GM19467 (cell line): ENCODE measurements around the gene USP25.

Experiments used
- ATAC-seq: cut with Tn5 transposase; IDR thresholded peaks from one replicate; pipeline ENCODE4 v1.9.1; 2021; ENCODE audit warnings: mild to moderate bottlenecking, moderate library complexity; ENCODE audit not compliant: unreplicated experiment

USP25 gene

DNA sequence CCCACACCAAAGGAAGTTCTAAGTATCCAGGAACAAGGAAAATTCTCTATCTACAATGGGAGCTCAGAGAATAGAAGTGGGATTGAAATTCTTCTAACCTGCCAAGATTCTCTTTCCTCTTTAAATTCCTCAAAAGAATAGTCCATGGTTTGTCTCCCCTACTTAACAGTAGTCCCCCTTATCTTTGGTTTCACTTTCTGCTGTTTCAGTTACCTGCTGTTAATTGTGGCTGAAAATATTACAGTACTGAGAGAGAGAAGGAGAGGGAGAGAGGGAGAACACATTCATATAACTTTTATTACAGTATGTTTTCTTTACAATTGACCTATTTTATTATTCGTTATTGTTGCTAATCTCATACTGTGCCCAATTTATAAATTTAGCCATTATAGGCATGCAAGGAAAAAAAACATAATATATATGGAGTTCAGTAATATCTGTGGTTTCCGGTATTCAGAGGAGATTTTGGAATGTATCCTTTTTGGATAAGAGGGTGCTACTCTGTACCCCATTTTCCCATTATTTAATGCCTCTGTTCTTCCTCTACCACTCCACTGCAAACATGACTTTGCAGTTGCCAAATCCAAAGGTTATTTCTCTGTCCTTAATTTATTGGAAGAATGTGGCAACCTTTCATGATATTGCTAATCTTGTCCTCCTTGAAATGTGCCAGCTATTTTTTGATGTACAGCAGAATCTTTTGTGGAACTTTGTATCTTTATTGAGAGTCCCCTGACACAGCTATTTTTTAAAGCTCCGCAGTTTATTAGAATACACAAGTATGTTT, 68.0 kb downstream of the USP25 start:
- ATAC-seq: no peak

DNA sequence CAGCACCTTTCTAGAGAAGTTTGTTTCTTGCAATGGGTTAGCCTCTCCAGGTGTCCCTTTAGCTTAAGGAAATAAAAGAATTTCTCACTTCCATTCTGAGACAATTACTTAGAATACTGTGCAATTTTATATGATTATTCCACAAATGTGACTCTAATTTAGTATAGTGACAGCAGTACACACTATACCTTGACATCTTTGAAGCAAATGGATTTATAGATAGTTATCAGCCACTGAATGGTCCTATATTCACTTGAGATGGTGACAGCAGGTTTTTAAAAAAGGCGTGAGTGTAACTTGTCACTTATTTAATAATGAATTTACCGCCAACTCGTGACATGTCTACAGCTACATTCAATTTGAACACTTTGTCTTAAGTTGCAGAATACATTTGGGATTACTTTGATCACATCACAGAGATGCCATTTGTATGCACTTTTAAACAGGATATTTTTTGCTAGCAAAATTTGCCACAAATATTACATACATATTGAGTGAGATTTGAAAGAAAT, 71.6 kb downstream of the USP25 start:
- no peak for ATAC-seq

DNA sequence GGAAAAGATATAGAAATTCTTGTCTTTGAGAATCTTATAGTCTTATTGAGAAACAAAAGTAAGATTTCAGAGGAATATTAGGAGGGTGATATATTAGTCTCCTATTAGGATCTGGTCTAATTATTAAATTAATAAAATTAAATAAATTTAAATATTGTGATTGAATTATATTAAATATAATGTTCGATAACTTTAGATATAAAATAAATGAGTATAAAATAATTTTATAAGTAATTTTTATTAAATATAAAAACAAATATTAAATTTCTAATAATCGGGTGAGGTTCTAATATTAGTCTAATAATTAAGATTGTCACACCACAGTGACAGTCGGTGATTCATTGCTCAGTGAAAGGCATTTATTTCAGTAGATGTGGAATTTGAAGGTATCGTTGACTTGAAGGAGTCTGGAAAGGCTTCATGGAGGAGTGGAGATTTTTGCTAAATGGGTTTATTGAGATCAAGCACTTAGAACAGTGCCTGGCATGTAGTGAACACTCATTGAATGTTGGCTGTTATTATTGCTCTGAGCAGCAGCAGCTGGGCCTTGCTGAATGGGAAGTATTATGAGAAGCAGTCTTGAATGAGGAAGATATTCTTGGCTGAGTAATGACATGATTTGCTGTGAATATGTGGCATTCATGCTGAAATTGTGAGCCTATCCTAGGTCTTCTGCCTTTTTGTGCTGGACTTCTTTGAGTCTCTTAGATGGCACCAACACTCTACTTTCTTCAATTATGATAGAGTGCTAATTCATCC, 74.6 kb downstream of the USP25 start:
- no peak for ATAC-seq

DNA sequence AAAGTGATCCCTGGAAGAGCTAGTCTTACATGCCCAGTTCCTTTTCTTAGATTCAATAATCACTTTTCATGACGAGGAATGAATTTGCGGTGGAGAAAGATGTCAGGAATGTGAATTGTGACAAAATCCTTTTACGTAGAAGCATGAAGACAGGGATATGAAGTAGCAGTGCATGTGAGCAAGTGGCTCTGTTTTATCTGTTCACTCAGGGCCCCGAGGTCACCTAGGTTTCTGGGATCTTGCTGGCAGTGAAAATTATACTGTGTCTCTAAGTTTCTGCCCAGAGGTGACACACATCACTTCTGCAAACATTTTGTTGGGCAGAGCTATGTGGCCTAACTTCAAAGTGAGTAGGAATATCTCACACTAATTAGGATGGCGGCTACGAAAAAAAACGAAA, 79.3 kb downstream of the USP25 start:
- no peak for ATAC-seq

DNA sequence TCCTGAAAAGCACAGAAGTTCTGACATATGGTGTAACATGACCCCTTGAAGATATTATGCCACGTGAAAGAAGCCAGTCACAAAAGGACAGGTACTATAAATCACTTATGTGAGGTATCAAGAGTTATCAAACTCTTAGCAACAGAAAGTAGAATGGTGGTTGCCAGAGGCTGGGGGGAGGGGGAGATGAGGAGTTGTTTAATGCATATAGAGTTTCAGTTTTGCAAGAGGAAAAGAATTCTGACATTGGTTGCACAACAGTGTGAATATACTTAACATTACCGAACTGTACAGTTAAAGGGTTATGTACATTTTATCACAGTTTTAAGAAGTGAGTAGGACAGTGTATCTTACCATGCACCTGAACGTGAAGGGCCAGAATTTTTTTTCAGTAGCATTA, 80.0 kb downstream of the USP25 start:
- no peak for ATAC-seq

DNA sequence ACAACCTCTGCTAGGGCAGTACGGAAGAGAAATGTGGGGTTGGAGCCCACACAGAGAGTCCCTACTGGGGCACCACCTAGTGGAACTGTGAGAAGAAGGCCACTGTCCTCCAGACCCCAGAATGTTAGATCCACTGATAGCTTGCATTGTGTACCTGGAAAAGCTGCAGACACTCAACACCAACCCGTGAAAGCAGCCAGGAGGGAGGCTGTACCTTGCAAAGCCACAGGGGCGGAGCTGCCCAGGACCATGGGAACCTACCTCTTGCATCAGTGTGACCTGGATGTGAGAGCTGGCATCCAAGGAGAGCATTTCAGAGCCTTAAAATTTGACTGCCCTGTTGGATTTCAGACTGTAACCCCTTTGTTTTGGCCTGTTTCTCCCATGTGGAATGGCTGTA, 85.5 kb downstream of the USP25 start:
- ATAC-seq: no peak

DNA sequence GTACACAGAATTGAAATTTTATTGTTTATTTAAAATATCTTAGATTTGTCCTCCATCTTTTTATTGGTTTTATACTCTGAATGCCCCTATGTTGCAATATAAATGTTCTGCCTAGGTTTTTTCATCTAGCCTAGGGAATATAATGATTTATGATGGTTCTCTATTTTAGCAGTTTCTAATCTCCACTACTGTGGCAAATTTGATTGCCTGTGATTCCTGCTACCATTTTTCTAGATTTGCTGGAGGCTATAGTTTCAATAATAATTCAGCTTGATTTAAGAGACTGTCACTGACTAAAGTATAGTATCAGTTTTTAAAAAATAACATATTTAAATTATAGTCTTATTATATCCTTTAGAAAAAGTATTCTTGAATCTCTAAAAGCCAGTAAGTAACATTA, 90.5 kb downstream of the USP25 start:
- no peak for ATAC-seq

DNA sequence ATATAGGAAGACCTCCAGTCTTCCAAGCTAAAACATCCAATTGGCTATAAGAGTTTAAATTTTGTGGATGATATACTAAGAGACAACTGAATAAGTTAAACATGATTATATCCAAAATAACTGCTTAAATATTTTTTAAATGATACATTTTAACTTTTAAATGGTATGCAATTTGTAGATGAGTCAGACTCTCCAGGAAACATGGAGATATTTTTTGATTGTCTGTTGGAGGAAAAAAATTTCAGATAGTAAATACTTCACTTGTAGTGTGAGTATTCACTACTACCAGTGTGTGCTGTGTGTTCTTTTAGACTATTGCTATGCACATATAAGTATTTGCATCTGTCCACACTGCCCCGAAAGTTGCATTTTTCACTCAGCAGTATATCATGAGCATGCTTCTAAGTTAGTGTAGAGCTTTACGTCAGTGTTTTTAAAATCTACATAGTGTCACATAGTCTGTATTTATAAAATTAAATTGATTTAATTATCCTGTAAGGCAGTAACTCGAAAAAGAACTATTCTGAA, 91.1 kb downstream of the USP25 start:
- no peak for ATAC-seq

DNA sequence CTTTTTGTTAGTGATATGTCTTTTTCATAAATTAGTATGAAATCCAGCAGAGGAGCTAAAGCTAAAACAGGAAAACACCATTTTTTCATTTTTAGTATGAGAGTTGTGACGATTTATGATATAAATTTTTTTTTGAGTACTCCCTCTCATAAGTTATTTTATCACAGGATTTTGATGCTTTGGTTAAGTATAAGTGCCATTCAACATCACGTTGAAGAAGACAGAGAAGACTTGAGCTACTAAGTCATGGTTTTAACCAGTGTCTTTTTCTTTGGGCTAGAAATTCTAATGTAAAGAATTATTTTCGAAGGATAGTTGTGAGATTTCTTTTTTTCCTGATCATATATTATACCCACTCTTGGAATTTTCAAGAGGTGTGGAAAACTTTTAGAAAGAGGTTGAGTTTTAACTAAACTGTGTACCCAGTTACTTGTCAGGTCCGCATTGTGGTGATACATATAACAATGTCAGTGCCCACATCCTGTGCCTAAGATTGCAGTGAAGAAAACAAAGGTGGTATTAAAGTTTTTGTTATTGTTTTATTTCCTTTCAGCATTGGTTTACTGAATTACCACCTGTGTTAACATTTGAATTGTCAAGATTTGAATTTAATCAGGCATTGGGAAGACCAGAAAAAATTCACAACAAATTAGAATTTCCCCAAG, 93.8 kb downstream of the USP25 start:
- ATAC-seq: no peak

DNA sequence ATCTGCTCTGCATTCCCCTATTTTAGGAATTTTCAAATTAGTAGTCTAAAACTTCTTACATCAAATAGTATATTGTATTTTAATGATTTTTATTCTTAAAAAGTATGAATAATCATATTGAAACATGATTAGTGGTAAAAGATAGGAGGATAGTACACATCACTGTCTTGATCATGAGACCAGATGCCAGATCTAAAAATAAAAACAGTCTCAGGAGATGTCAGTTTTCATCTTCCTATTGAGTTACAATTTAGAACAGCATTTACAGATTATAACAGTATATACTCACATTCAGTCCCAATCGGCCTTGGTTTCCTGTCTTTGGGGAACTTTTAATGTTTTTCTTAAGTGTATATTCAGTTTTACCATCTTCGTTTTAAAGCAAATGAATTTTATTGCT, 95.9 kb downstream of the USP25 start:
- no peak for ATAC-seq

DNA sequence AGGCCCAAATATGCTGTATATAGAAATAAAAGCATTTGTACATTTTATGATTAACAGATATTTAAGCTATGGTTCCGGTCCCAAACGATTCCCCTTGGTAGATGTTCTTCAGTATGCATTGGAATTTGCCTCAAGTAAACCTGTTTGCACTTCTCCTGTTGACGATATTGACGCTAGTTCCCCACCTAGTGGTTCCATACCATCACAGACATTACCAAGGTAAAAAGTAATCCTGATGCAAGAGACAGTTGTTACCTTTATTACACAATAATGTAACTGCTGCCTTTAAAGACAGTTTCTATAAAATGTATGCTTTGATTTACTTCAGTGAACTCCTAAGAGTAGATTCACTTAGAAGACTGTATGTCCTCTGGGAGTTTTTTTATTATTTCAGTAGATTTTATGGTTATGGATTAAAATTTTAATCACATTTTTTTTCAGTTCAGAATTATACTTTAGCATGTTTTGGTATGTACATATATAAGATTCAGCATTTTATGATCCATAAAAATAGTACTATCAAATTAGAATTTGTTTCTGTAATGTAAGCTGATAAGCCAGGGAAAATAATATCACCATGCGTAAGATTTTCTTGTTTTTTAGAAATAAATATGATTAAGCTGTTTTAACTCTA, 96.5 kb downstream of the USP25 start:
- peak; percentile 67 for ATAC-seq

DNA sequence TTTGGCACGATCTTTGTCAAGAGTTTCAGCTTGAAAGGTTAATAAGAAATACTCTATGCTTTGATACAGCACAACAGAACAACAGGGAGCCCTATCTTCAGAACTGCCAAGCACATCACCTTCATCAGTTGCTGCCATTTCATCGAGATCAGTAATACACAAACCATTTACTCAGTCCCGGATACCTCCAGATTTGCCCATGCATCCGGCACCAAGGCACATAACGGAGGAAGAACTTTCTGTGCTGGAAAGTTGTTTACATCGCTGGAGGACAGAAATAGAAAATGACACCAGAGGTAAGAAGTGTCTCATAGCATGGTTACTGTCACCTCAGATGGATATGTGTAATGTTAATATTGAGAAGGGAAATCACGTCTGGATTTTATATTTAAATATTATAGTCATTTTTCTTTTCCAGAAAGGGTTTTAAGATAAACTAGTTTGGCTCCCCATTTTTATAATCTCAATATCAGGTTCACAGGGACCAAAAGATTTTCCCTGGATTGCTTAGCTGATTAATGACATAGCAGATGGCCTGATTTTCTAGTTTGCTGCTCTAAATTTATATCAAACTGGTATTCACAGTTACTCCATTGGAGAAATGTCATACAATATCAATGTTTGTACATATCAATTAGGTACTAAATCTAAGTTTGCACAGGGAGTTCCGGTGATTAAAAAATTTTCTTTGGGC, 97.3 kb downstream of the USP25 start:
- no peak for ATAC-seq

DNA sequence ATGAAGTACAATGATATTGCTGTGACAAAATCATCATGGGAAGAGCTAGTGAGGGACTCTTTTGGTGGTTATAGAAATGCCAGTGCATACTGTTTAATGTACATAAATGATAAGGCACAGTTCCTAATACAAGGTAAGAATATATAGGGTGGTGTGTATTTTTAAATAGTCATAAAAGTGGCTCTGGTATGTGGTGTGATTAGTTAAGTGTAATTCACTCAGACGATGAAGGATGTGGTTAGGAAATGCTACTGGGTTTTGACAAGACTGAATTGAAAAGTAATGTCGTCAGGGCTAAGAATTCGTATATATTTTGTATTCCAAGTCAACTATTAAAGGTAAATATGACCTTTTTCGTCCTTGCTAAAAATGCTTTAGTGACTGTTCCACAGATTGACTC, 101.7 kb downstream of the USP25 start:
- ATAC-seq: no peak

DNA sequence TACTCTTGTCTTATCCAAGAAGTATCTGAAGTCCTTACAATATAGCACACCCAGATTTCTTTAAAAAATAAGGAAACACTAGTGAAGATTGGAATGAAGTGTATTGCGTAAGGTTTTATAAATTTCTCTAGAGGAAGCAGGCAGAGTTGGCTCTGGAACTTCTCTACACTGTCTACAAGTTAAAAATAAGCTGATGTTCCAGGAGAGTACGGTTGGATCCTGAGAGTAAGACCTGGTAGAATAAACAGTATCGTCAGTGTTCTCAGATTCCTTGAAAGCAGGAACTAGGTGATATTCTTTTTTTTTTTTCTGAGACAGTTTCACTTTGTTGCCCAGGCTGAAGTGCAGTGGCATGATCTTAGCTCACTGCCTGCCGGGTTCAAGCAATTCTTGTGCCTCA, 107.9 kb downstream of the USP25 start:
- no peak for ATAC-seq

DNA sequence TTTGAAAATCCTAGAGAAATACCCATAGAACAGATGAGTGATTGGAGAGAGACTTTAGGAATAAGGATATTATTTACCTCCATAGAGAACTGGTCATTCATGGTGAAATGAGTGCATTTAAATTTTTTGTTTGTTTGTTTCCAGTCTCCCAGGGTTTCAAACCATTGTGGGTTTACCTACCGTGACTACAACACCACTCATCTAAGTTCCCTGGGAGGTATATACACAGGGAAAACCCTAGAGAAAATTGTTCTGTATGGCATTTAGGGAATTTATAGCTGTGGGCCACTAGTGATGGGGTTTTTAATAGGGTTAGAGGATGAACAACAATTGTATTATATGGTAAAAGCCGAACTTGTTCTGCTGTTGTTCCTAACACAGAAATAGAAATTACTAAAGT, 109.2 kb downstream of the USP25 start:
- ATAC-seq: no peak

DNA sequence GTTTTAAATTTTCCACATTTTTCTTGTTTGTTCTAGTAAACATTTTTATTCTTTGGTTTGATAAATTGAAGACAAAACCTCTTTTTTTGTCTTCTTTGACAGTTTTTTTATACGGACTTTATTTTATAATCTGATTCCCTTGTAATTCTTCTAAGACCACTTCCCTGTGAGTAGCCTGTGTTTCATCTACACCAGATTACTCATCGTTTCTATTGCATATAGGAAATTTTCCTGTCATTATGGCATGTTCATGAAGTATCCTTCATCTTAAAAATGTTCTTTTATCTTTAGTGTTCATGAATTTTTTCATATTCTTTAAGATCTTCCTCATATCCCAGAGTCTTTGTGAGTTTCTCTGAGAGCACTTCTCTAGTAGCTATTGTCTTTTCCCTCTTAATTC, 109.8 kb downstream of the USP25 start:
- ATAC-seq: no peak

DNA sequence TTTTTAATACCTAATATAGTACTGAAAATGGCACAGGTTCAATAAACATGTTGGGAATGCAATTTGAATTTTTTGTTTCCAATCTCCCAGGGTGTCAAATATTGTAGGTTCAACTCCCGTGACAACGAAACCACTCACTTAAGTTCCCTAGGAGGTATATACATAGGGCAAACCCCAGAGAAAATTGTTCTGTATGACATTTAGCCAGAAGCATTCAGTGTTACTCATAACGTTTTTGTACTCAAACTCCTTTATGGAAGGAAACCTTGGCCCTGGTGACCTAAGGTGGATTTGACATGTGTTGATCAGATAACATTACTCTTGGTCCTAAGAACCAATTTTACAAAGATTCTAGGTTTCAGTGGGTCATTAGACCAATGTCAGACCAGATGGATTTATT, 110.6 kb downstream of the USP25 start:
- ATAC-seq: no peak

DNA sequence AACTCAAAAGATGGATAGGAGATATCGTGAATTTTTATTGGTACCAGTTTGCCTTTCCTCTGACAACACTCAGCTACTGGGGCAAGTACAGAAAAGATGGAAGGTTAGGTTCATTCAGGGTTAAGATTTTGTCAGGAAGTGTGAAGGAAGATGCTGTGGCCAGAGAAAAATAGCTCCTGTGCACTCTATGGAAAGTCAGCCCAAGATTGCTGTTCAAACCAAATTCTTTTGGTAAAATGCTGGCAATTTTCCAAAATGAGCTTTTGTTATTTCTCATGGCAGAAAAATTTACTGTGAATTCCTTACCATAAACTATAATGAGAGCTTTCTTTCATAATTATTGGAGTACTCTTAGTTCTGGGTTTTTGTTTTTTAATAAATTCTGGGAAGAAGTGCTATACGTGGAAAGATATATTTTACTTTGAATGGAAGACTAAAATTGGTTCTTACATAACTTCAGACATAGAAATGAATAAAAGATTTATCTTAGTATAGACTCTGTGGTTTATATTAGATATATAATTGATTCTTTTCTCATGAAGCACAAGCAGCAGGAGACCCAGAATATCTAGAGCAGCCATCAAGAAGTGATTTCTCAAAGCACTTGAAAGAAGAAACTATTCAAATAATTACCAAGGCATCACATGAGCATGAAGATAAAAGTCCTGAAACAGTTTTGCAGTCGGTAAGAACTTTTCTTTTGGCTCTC, 112.2 kb downstream of the USP25 start:
- ATAC-seq: no peak

DNA sequence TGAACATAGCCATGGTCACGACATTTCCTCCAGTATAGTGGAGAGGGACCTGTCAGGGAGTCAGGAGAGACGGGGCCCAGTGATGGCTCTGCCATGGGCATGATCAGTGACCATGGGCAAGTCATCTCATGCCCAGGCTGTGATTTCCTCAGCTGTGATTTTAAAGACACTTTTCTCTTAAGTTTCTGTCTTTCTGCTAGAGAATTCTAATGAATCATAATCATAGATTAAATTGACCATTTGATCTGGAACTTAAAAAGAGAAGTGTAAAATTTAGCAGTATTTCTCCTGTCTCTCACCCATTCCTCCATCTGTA, 112.7 kb downstream of the USP25 start:
- no peak for ATAC-seq

DNA sequence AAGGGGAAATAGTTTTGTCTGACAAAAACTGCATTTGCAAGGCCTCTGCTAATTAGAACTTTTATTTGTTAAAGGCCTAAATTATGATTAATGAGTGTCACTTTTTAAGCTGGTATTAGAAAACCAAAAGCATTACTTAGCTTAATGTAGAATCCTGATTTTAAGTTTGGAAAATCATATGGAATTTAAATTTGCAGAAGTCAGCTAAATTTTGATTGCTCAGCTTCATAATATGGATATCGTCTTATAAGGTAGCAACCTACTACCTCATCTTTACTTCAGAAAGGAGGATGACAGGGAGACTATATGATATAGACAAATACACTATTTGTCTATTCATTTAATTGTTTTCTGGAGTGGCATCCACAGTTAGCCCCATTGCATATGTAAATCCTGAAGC, 114.0 kb downstream of the USP25 start:
- ATAC-seq: no peak
